Loucy (cell line): Measurements from ENCODE around the gene CHST11.

Experiments used
- EZH2phosphoT487 ChIP-seq: fragments of 200-600 bp; IDR thresholded peaks from 2 replicates; pipeline ENCODE4 v1.6.1; 2018; ENCODE audit warnings: antibody characterized with exemption, mild to moderate bottlenecking, moderate library complexity, borderline replicate concordance
- TF ChIP-seq, protein P1 (sequence below): fragments of 200-600 bp; sonication (generic); conservative IDR thresholded peaks from 2 replicates; pipeline ENCODE4 v1.5.1; 2014; ENCODE audit warnings: mild to moderate bottlenecking, antibody characterized with exemption, low read length

DNA sequence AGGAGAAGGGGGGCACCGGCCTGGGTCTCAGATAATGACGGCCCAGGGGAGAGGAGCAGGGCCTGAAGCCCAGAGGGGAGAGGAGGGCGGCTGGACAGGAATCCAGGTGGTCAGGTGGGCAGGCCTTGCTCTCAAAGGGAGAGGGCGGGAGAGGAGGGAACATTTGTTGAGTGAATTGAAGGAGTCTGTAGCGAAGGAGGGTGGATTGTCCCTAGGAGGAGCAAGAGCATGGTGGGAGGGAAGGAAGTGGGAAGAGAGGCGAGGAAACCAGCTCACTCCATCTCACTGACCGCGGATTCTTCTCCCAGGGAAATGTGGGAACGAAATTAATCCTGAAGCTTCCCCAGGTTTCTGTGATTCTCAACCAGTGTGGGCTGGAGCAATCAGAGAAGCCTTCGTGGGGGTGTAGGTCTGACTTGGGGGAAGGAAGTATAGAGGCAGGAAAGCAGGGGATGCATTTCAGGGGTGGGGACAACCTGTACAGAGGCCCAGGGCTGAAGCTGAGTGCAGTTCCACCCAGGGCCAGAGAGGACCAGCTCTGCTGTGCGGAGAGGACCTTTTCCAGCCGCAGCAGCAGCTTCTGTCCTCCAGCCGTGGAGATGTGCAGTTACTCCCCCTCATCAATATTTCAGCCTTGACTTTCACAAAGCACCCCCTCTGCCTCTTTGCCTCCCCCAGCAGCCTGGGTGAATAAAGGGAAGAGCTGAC lies 100.9 kb downstream of the CHST11 start:
- TF ChIP-seq, protein P1, sequence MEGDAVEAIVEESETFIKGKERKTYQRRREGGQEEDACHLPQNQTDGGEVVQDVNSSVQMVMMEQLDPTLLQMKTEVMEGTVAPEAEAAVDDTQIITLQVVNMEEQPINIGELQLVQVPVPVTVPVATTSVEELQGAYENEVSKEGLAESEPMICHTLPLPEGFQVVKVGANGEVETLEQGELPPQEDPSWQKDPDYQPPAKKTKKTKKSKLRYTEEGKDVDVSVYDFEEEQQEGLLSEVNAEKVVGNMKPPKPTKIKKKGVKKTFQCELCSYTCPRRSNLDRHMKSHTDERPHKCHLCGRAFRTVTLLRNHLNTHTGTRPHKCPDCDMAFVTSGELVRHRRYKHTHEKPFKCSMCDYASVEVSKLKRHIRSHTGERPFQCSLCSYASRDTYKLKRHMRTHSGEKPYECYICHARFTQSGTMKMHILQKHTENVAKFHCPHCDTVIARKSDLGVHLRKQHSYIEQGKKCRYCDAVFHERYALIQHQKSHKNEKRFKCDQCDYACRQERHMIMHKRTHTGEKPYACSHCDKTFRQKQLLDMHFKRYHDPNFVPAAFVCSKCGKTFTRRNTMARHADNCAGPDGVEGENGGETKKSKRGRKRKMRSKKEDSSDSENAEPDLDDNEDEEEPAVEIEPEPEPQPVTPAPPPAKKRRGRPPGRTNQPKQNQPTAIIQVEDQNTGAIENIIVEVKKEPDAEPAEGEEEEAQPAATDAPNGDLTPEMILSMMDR: no peak
- no peak for TF ChIP-seq EZH2phosphoT487
